T47D (cell line): ENCODE measurements around the gene DCK.
A peak's percentile ranks its signal among the peaks of the same experiment; 100 is the strongest.

Experiments
- DNase-seq, 2 experiments: peaks; one replicate each; pipeline versions ENCODE4 v3.0.0 to v3.0.0-alpha.2; 2011 to 2012; ENCODE audit warnings: low read depth in 1 of 2, low spot score in 1 of 2
- JUND ChIP-seq: IDR thresholded peaks from 2 replicates; pipeline ENCODE4 v1.6.1; 2012; ENCODE audit warnings: low read depth
- in situ Hi-C: cut with HindIII; loops from 2 replicates; pipeline ENCODE4 v1.10.0; 2016; ENCODE audit warnings: low sequenced_read_pairs, low pct_unique_long_range_greater_than_20kb

DCK gene

DNA sequence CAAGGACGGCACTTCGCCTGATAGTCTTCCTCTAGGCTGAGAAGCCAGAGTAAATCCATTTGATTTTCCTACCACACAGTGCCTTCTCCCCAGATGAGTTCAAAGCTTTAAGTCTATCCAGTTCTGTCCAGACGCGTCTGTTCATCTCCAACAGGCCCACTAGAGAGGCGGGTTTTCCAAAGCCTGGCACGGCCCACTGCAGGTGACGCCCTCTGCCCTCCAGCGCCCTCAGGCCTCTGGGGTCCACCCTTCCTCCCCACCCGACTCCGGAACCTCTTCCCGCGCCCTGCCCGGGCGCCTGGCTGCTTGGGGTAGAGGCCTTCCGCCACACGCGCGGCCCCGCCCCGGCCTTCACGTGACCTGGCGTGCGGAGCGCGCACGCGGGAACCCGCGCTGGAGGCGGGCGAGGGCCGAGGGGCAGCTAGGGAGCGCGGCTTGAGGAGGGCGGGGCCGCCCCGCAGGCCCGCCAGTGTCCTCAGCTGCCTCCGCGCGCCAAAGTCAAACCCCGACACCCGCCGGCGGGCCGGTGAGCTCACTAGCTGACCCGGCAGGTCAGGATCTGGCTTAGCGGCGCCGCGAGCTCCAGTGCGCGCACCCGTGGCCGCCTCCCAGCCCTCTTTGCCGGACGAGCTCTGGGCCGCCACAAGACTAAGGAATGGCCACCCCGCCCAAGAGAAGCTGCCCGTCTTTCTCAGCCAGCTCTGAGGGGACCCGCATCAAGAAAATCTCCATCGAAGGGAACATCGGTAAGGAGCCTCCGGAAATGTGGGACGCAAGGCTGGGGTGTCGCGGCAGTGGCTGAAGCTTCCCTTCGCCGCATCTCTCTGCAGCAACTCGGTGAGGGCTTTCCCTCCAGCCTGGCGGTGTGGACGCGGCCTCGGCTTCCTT is at the start of gene DCK:
TSS of gene DCK (plus strand) at position 469 of the 888 bp plus-strand sequence. CDS start at position 656, 187 bp downstream.
- in situ Hi-C loops = no loop called here
- no peak for TF ChIP-seq JUND
- peak; percentile 71 to 92 for DNase-seq

DNA sequence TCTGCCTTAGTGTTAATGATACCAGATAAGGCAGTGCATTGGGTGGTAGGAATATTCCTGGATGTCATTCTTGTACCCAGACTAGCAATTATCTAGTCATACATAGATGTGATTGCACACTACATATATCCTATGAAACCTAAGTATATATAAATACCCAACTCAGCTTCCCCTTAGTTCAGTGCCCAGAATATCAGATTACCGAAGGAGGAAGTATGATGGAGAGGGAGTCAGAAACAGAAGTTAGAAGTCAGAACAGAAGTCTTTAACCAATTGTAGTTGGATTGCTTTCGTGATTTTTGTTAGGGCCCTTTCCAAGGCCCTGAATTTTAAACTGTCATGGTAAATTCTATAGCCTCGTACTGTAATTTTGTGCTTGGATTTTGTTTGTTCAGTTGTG is 48.4 kb upstream of the DCK start:
- no peak for TF ChIP-seq JUND
- no peak for DNase-seq
- in situ Hi-C loops = no loop called here

DNA sequence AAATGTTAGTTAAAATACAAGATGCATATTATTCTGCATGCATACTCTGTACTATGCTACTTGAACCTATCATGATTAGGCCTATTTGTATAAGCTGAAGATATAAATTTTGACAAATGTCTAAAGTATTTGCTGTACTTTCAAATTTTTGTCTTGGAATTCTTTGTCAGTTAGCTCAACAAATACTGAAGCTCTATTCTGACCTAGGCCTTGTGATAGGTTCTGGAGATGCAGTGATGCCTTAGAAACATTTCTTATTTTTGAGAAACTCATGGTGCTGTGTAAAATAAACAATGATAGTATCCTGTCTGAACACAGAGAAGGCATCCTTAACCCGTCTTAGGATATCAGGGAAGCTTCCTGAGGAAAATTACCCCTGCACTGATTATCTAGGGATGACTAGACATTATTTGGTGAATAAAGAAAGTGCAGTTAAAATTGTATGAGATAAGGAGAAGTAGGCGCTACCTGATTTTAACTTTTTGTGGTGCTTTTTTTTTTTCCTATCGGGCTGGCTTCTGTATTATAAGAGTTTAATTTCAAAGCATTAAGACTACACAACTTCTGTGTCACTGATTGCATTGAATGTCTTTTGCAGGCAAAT is 47.9 kb upstream of the DCK start:
- TF ChIP-seq JUND = no peak
- in situ Hi-C loops = no loop called here
- no peak for DNase-seq

DNA sequence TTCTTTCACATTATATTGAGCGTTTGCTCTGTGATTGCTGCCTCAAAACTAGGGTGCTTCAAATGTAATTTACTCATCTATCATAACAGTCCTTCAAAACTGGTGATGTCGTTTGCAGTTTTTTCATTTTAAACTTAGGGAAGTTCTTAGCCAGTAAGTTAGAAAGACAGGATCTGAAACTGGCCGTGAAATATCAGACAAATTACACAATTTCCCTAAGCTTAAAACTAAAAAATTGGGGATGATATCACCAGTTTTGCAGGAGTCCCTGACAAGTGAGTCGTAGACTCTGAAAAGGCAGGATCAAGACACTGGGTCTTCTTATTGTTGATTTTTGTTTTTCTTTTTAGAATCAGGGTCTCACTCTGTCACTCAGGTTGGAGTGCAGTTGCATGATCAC is 46.5 kb upstream of the DCK start:
- TF ChIP-seq JUND = no peak
- in situ Hi-C loops = no loop called here
- no peak for DNase-seq

DNA sequence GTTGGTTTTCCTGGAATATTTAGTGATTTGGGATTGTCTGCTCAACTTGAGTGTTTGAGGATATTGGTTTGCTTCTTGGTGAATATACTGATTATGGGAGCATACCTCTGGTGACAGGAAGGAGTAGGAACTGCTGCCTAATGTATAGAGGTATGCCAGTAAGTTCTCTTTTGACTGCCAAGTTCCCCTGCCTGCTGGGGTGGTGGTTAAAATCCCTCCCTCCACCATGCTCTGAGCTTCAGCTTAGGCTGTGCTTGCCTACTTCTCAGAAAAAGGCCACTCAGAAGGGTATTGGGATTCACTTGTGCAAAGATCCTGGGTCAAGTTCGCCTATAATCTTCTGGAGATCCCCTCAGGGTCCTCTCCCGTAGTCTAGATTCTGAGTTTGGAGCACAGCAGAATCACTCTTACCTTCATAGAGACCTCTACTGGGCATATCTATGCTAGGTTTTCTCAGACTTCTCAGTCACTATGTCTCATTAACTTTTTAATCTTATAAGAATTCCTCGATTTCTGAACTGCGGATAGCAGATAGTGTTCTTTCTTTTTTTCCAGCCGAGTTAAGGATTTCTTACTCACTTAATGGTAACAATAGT is 44.7 kb upstream of the DCK start:
- TF ChIP-seq JUND = no peak
- no peak for DNase-seq
- in situ Hi-C loops = no loop called here

DNA sequence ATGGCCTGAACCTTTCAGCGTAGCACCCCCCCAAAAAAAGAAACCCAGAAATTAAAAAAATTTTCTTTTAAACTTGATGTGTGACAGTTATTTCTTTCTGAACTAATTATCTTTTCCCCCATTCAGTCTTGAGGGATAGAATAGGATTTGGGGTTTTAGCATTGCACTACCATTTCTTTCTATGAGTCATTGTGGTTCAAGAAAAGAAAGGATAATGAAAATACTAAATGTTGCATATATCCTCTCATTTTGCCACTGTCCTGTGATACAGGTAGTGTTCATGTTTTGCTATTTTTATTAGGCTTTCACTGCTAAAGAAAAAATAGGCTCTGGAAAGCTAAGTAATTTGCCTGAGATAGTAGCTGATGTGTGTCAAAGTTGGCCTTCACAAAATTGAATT is 39.4 kb upstream of the DCK start:
- in situ Hi-C loops = no loop called here
- no peak for DNase-seq

DNA sequence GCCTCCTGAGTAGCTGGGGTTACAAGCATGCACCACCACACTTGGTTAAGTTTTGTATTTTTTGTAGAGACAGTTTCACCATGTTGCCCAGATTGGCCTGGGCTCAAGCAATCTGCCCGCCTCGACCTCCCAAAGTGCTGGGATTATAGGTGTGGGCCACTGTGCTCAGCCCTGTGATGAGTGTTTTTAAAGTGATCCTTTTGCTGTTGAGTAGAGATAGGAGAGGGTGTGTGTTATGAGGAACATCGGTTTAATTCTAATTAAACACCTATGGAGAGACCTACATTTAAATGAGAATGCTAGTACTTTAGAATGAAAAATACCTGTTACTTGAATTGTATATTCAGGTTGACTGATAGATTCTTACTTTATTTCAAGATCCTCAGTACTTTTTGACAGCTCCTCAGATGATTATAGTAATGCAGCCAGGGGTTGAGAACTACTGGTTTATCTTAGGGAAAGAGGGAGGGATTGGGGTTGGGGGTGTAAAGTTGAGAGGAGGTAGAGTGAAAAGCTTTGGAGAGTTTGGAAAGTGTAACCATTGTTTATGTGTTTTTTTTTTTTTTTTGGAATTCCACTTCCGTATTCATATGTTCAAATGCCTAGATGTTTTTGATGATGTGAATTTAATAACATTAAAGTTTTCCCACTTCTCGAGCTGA is 36.8 kb upstream of the DCK start:
- no peak for DNase-seq
- in situ Hi-C loops = no loop called here
- no peak for TF ChIP-seq JUND

More for the DNA sequence above, 39.4 kb upstream of the DCK start:
- TF ChIP-seq JUND = no peak

DNA sequence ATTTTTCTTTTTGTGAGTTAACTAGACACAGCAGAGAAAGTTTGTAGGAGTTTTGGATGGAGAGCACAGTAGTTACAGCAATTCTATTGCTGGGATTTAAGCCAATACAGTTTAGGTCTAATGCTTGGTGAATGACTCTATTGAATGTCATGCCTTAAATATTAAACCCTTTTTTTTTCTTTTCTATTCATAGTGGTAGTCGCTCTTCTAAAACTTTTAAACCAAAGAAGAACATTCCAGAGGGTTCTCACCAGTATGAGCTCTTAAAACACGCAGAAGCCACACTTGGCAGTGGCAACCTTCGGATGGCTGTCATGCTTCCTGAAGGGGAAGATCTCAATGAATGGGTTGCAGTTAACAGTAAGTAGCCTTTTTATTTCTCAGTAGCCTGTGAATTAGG is 34.8 kb upstream of the DCK start:
- in situ Hi-C loops = no loop called here
- no peak for TF ChIP-seq JUND
- no peak for DNase-seq

DNA sequence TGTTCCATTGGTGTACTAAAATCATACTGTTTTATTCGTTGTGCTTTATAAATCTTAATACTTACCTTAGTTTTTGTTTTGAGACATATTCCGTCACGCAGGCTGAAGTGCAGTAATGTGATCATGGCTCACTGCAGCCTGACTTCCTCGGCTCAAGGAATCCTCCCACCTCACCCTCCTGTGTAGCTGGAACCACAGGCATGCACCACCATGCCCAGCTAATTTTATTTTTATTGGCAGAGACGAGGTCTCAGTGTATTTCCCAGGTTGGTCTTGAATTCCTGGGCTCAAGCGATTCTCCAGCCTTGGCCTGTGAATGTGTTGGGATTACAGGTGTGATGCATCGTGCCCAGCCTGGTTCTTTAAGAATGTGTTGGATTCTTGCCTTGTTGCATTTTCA is 24.4 kb upstream of the DCK start:
- in situ Hi-C loops = no loop called here
- DNase-seq = peak in 1 of 2 experiments; percentile 56
- TF ChIP-seq JUND = no peak

DNA sequence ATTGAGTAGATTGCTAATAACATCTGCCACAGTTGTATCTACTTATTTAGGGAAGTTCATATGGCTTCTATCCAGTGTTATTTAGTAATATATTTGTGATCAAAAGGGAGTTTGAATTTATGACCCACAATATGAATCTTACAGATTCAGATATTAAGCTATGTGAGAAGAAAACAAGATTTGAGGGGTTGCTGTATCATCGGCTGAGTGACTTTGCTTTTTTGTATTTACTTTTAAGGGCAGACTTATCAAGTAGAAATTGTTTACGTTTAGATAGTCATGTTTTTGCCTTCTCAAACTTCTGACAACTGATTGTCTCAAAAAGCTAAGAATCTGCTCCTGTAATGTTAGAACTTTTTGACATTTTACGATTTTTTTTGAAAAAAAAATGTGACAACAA is 17.2 kb upstream of the DCK start:
- in situ Hi-C loops = no loop called here

DNA sequence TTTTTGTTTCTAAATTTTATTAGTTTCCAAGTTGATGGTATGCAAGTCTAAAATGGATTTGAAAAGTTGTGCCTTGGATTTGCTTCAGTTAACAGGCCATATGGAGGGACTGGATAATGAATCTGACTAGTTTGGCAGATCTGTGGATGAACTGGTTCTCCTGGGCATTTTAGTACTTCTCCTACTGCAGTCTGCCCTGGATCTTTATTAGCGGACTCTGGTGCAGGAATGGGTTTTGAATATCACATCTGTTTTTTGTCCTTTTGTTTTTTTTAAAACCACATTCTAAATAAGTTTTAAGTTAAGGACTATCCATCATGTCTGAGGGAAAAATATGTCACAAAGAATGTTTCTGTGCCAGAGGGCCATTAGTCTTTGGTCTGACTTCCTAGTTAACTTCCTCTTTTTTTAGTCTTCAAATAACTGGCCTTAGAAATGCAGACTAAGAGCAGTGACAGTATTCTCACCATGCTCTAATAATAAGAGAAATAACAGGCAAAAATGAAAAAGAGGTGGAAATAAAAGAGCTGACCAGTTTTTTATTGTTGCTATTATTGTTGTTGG is 13.9 kb upstream of the DCK start:
- DNase-seq = no peak
- in situ Hi-C loops = no loop called here
- TF ChIP-seq JUND = no peak

More for the DNA sequence above, 17.2 kb upstream of the DCK start:
- DNase-seq = no peak
- TF ChIP-seq JUND = no peak

DNA sequence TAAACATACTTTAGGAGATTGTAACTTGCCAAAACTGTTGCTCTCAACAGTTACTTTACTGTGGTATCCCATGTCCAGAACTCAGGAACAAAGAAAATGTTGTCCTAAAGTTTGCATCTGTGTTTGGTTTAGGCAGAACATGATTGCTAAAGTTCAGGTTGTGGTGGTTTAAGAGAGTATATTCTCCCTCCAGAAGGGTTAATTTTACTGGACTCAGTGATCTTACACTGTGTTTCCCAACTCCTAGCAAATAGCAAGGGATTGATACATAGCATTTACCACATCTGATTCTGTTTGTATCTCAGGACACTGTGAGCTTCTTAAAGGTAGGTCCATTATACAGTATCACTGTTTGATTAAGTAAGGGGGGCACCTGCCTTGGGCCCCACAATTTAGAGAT is 13.3 kb upstream of the DCK start:
- DNase-seq = no peak
- in situ Hi-C loops = no loop called here
- TF ChIP-seq JUND = no peak
